Nucleus accumbens (tissue), 56 donors: ENCODE results near the gene STPG1.
"Not testable (repeated sequence)": the region's sequence is repeated elsewhere in the genome, so short reads cannot be mapped to it uniquely, and the experiment has no call there.

Experiments
- DNase-seq, 56 donors: peaks; one replicate each; lab custom pipeline; 2025; lab: John Stamatoyannopoulos, UW

STPG1 gene

GRCh38 chr1:24413350-24414163 lies at the start of gene STPG1:
Gene STPG1 (minus strand): TSS chr1:24413782. CDS start chr1:24401388, 12,394 bp downstream.
- DNase-seq, result peak in 52 of 56 donors; percentile 26 to 85 (median 64)

DNA sequence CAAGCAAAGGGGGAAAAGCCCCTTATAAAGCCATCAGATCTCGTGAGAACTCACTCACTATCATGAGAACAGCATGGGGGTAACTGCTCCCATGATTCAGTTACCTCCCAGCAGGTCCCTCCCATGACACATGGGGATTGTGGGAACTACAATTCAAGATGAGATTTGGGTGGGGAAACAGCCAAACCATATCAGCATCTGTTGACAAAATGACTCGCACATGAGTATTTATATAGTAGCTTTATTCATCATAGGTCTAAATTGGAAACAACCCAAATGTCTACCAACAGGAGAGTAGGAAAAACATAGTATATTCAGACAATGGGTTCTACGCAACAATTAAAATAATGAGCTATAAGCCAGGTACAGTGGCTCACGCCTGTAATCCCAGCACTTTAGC lies 48.5 kb upstream of the STPG1 start:
- DNase-seq, result not testable (repeated sequence)

DNA sequence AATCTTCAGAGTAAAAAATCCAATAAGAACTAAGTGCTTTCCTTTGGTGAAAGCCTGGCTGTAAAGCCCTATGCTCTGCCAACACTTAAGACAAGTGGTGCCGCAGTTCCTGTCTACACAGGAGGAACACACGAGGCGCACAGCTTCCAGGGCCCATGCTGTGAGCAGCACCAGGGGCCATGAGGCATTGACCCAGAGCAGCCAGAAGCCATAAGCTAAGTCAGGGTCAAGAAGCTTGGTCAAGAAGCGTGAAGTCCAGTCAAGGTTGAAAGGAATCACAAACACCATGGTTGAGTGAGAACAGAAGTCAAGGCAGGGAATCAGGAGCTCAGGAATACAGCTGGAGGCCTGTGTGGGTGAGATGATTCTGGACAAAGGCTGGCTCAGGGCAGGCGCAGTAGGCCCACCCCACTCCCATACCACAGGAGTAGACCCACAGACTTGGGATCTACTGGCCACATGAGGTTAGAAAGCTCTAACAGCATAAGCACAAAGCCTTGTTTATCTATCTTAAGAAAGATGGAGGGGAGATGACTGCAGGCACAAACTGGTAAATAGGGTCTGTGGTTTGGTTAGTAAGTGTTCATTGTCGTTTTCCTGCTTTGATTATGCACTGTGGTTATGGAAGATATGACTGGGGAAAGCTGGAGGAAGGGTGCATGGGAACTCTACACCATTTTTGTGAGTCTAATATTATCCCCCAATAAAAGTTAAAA lies 46.1 kb upstream of the STPG1 start:
- no peak for DNase-seq

DNA sequence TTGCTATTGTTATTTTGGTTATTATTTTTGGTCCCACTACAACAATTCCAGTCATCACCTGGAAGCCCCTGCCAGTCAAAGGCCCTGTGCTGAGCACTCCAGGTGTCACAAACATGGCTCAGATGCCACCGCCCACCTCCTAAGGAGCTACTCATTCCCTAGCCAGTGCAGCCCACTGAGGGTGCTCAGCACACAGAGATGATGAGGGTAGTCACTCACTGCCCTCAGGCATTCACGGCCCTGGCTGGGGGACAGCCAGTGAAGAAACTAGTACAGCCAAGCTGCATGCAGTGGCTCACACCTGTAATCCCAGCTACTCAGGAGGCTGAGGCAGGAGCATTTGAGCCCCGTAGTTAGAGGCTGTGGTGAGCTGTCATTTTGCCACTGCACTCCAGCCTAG lies 44.3 kb upstream of the STPG1 start:
- DNase-seq, result no peak

- DNase-seq, result no peak
Measured at GRCh38 chr1:24455272-24455671, 41.7 kb upstream of the STPG1 start.

DNA sequence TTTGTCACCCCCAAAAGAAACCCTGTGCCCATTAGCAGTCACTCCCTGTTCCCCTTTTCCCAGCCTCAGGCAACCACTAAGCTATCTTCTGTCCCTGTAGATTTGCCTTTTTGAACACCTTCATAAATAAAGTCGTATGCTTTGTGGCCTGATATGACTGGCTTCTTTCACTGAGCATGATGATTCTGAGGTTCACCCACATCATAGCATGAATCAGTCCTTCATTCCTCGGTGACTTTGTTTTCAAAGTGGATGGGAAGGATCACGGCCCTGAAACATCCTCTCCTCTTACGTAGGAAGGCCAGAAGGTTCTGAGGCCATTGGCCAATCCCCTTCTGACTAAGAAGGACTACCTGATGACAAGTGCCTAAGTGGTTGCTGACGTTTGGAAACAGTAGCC lies 41.1 kb upstream of the STPG1 start:
- no peak for DNase-seq

GRCh38 chr1:24452922-24453485 lies 39.4 kb upstream of the STPG1 start:
- DNase-seq, result no peak

- no peak for DNase-seq
Measured at GRCh38 chr1:24451746-24452145, 38.2 kb upstream of the STPG1 start.

- DNase-seq, result no peak
Measured at GRCh38 chr1:24450857-24451397, 37.3 kb upstream of the STPG1 start.

DNA sequence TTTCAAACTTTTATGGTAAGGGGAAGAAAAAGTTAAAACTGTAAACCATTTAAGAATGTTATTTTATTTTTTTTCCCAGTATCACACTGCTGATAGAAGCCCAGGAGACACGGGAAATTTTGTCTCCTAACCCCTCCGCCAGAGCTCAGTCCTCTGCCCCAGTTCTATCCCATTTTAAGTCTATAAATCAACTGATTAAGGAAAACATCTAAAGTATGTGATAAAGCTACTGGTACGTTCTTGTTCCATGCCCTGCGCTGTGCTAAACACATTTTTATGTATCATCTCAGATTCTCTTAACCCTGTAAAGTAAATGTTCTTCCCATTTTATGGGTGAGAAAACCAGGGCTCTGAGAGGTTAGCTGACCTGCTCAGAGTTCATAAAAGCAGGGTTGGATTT lies 36.7 kb upstream of the STPG1 start:
- DNase-seq, result no peak

GRCh38 chr1:24446446-24446845 lies 32.9 kb upstream of the STPG1 start:
- not testable (repeated sequence) for DNase-seq

- peak in 17 of 56 donors; percentile 5 to 54 (median 21) for DNase-seq
Measured at GRCh38 chr1:24443241-24443656, 29.7 kb upstream of the STPG1 start.

DNA sequence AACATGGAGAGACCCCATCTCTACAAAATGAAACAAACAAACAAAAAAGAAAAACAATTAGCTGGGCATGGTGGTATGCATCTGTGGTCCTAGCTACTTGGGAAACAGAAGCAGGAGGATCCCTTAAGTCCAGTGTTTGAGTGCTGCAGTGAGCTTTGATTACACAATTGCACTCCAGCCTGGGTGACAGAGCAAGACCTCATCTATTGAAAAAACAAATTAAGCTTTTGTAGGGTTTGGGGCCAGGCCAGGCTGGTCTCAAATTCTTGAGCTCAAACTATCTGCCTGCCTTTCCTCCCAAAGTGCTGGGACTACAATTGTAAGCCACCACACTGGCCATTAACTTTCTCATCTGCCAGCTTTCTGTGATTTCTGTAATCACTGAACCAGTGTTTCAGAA lies 29.2 kb upstream of the STPG1 start:
- DNase-seq, result peak in 2 of 56 donors; percentile 20 to 22

DNA sequence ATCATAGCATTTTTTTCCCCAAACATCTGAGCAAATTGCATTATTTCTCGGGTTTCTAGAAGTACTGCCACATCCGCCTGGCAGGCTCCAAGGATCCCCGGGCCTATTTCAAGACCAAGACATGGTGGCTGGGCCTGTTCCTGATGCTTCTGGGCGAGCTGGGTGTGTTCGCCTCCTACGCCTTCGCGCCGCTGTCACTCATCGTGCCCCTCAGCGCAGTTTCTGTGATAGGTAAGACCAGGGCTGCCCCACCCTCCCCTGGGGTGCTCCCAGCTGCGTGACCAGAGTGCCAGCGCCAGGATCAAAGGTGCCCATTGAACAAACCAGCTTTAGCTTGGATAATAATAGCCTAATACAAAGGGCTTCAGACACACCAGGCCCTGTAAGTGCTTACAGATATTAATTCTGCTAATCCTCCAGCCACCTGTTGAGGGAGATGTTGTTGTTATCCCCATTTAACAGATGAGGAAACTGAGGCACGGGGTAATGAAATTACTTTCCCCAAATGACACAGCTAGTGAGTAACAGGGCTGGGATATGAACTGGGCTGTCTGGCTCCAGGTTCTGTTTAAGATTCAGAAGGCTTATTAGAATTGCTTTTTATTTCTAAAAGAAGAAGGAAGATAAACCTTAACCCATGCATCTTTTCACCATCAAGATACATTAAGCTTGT lies 28.6 kb upstream of the STPG1 start:
- peak in 2 of 56 donors; percentile 13 to 27 for DNase-seq

DNA sequence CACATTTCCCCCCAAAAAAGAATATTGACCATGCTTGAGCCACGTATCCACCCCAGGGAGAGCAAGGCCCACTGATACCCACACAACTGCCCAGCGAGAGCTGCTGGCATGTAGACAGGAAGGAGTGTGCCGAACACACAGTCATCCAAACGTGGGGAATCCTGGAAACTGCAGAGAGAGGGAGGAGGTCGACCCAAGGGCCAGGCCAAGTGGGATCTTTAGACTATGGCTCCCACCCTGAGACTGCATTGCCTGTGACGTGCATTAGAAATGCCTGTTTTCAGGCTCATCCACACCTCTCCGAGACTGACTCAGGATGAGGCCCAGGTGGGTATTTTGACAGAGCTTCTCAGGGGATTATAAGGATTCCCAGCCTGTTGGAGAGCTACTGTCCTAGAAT lies 27.9 kb upstream of the STPG1 start:
- DNase-seq, result no peak

GRCh38 chr1:24440436-24440835 lies 26.9 kb upstream of the STPG1 start:
- no peak for DNase-seq

- peak in 42 of 56 donors; percentile 5 to 67 (median 33) for DNase-seq
Measured at GRCh38 chr1:24438423-24438901, 24.9 kb upstream of the STPG1 start.

GRCh38 chr1:24437631-24438396 lies 24.2 kb upstream of the STPG1 start:
- DNase-seq, result peak in 1 of 56 donors; percentile 47

- peak in 22 of 56 donors; percentile 13 to 60 (median 24) for DNase-seq
Measured at GRCh38 chr1:24435782-24436365, 22.3 kb upstream of the STPG1 start.
